ENCODE measurements around the gene NAV1. TPM values are rescaled to one million over a fixed set of nuclear protein-coding genes. Genes with fewer than 3 reads are reported as not detected.

Gene NAV1
- total and polyA plus RNA-seq, 9 of the 15 experiments (the other 6 are each of a cell fraction or from before 2014, with no cell fraction given): 0.91 to 16.8 (median 3.2) TPM

DNA sequence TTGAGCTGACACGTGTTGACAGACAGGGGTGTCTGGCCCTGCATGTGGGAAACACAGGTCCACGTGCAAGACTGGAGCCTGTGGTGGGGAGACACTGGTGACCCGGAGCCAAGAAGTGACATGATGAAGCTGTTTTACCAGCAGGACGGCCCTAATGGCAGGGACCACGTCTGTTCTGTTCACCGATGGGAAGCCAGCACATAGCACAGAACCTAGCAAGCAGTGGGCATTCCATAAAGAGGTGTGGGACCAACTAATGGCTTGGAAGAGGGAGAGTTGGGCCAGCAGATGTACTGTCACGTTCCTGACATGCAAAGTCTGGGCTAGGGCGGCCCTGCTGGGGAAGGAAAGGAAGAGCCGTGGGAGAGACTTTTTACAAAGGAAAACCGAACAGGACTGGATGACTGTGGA is 15.3 kb downstream of the NAV1 start:
- Histone ChIP-seq H3K9ac (ENCODE audit: insufficient read depth in 1 of 2, low read depth in 2 of 2, low read length in 2 of 2) (peak overlapping the region in 1 of 2 experiments; percentile 66; a peak in 1 of 4 replicates), H3K4me3 (no peak overlapping the region), H3K36me3 (ENCODE audit: control insufficient read depth, insufficient read depth, low read length) (no peaks in the 10 kb centered on the region), H2AFZ (ENCODE audit: low read depth, low read length) (peak overlapping the region; percentile 66), H4K20me1 (replicated peaks; ENCODE audit: control insufficient read depth, insufficient read depth, low read length) (no peaks in the 10 kb centered on the region), H3K9me3 (replicated peaks; ENCODE audit: control insufficient read depth, insufficient read depth, low read depth, low read length) (no peaks in the 10 kb centered on the region), H3K4me2 (ENCODE audit: insufficient read depth, low read length) (no peak overlapping the region), H3K4me1 (replicated peaks in 1 of 2; ENCODE audit: control insufficient read depth in 2 of 2, insufficient read depth in 2 of 2, low read length in 2 of 2) (peaks cover 5 to 47% of the 10 kb centered on the region in 2 experiments; a peak in 4 of 5 replicates), H3K79me2 (ENCODE audit: control insufficient read depth, insufficient read depth, low read length) (no peaks in the 10 kb centered on the region), H3K27ac (ENCODE audit: extremely low read depth, low read depth, low read length) (peak overlapping the region; percentile 4; the same call in 1 of the 3 replicates), H3K9me1 (ENCODE audit: control insufficient read depth, insufficient read depth, low read length) (no peaks in the 10 kb centered on the region), H3K27me3 (ENCODE audit: control insufficient read depth in 2 of 2, insufficient read depth in 2 of 2, low read length in 2 of 2) (no peaks in the 10 kb centered on the region)
- no peak for FAIRE-seq
- ChIA-PET POLR2A (interaction anchor here (0.7 to 1.3 kb wide), 3 partner anchors 12 to 582 kb away, joined by 3 read pairs; no protein-coding TSS in a partner anchor), CTCF (ENCODE audit: low intra/inter-chr PET ratio) (no interaction called here)
- in situ Hi-C loops (cut with MboI): no loop called here
- 21% methylated on average over 10 of the region's 10 CpGs for WGBS (ENCODE audit: insufficient coverage, low coverage, missing lambda C conversion rate)
- no TSS peak for BruUV-seq (replicated peaks)
- peak; percentile 19 for ATAC-seq
- no peak for DNase-seq (ENCODE audit: extremely low read depth in 1 of 4, low spot score in 3 of 4)
- intact Hi-C loops (cut with micrococcal nuclease): no loop called here
- no peak for TF ChIP-seq NELFE (IDR thresholded peaks at IDR 0.05; ENCODE audit: insufficient read depth, insufficient read length)
- no peak for TF ChIP-seq CBX5 (IDR thresholded peaks at IDR 0.05; ENCODE audit: borderline replicate concordance, low read depth)
- no peak for TF ChIP-seq ZEB2 (IDR thresholded peaks at IDR 0.05)
- no peak for TF ChIP-seq FOXJ2 (tag; IDR thresholded peaks at IDR 0.05)
- TF ChIP-seq, protein P1, sequence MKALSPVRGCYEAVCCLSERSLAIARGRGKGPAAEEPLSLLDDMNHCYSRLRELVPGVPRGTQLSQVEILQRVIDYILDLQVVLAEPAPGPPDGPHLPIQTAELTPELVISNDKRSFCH (CRISPR knock-in tag; IDR thresholded peaks at IDR 0.05): no peak
- TF ChIP-seq, protein P1 (tag; IDR thresholded peaks at IDR 0.05): 0 out of 2 replicates have a peak, but pooled peaks have one; percentile 30
- TF ChIP-seq, protein P2, sequence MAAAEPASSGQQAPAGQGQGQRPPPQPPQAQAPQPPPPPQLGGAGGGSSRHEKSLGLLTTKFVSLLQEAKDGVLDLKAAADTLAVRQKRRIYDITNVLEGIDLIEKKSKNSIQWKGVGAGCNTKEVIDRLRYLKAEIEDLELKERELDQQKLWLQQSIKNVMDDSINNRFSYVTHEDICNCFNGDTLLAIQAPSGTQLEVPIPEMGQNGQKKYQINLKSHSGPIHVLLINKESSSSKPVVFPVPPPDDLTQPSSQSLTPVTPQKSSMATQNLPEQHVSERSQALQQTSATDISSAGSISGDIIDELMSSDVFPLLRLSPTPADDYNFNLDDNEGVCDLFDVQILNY (CRISPR knock-in tag; IDR thresholded peaks at IDR 0.05): no peak
- no peak for TF ChIP-seq BDP1 (IDR thresholded peaks at IDR 0.05; ENCODE audit: insufficient read depth, insufficient read length)
- no peak for TF ChIP-seq PHF21A (IDR thresholded peaks at IDR 0.05; ENCODE audit: borderline replicate concordance, low read depth)
- TF ChIP-seq ZKSCAN8 (CRISPR knock-in tag; IDR thresholded peaks at IDR 0.05): 0 out of 2 replicates have a peak, but pooled peaks have one; percentile 51
- TF ChIP-seq POLR2A (conservative IDR thresholded peaks at IDR 0.05): no peak
- TF ChIP-seq, protein P3, sequence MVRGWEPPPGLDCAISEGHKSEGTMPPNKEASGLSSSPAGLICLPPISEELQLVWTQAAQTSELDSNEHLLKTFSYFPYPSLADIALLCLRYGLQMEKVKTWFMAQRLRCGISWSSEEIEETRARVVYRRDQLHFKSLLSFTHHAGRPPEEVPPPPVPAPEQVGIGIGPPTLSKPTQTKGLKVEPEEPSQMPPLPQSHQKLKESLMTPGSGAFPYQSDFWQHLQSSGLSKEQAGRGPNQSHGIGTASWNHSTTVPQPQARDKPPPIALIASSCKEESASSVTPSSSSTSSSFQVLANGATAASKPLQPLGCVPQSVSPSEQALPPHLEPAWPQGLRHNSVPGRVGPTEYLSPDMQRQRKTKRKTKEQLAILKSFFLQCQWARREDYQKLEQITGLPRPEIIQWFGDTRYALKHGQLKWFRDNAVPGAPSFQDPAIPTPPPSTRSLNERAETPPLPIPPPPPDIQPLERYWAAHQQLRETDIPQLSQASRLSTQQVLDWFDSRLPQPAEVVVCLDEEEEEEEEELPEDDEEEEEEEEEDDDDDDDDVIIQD (CRISPR knock-in tag; IDR thresholded peaks at IDR 0.05): no peak
- TF ChIP-seq TAF7 (tag; IDR thresholded peaks at IDR 0.05): no peak
- no peak for TF ChIP-seq CC2D1A (IDR thresholded peaks at IDR 0.05)
- TF ChIP-seq PURB (CRISPR knock-in tag; IDR thresholded peaks at IDR 0.05; ENCODE audit: low read depth): no peak
- peak; percentile 89; the same call in 1 of the 2 replicates for TF ChIP-seq ZNF589 (CRISPR knock-in tag; IDR thresholded peaks at IDR 0.05; ENCODE audit: low read depth)
- TF ChIP-seq PHF8 (IDR thresholded peaks at IDR 0.05; ENCODE audit: borderline replicate concordance, low read length): no peak
- TF ChIP-seq, protein P4, sequence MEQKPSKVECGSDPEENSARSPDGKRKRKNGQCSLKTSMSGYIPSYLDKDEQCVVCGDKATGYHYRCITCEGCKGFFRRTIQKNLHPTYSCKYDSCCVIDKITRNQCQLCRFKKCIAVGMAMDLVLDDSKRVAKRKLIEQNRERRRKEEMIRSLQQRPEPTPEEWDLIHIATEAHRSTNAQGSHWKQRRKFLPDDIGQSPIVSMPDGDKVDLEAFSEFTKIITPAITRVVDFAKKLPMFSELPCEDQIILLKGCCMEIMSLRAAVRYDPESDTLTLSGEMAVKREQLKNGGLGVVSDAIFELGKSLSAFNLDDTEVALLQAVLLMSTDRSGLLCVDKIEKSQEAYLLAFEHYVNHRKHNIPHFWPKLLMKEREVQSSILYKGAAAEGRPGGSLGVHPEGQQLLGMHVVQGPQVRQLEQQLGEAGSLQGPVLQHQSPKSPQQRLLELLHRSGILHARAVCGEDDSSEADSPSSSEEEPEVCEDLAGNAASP (IDR thresholded peaks at IDR 0.05): no peak
- TF ChIP-seq SRF (CRISPR knock-in tag; IDR thresholded peaks at IDR 0.05): no peak
- no peak for TF ChIP-seq MXI1 (IDR thresholded peaks at IDR 0.05; ENCODE audit: low read depth, low read length)
- TF ChIP-seq NFXL1 (CRISPR knock-in tag; IDR thresholded peaks at IDR 0.05): 0 out of 2 replicates have a peak, but pooled peaks have one; percentile 76
- no peak for TF ChIP-seq ELF1 (tag; IDR thresholded peaks at IDR 0.05)

Measured in K562 (cell line).